Gastroesophageal sphincter (tissue), 4 donors: ENCODE data around the gene TP73. TPM values are rescaled to one million over a fixed set of nuclear protein-coding genes. Genes with fewer than 3 reads are reported as not detected.

Experiments
- ATAC-seq: fragments of 150-250 bp; one replicate; pipeline ENCODE4 v1.9.1; 2016; ENCODE audit warnings: mild to moderate bottlenecking, moderate library complexity
- H3K27ac ChIP-seq, 4 donors: fragments of 200-600 bp; sonication (generic) in 3 of 4; 1 replicate in 3 of 4; 2 replicates in 1 of 4; pipeline ENCODE4 v1.5.1; 2016 to 2019
- H3K27me3 ChIP-seq: fragments of 200-600 bp; sonication (generic); one replicate; pipeline ENCODE4 v1.5.1; 2019
- H3K36me3 ChIP-seq, 2 donors: fragments of 200-600 bp; sonication (generic); one replicate each; pipeline ENCODE4 v1.5.1; 2019; ENCODE audit warnings: control low read depth in 1 of 2
- H3K4me1 ChIP-seq, 3 donors: fragments of 200-600 bp; sonication (generic); 1 replicate in 2 of 3; 2 replicates in 1 of 3; pipeline ENCODE4 v1.5.1; 2016 to 2019; ENCODE audit warnings: control low read depth in 2 of 3
- H3K4me3 ChIP-seq, 2 donors: fragments of 200-600 bp; sonication (generic); one replicate each; pipeline ENCODE4 v1.5.1; 2019; ENCODE audit warnings: mild to moderate bottlenecking in 1 of 2, moderate library complexity in 1 of 2
- H3K9me3 ChIP-seq, 3 donors: fragments of 200-600 bp; sonication (generic); one replicate each; pipeline ENCODE4 v1.5.1; 2017 to 2019; ENCODE audit warnings: control low read depth in 2 of 3
- EP300 ChIP-seq: sonication (generic); formaldehyde crosslinking; IDR thresholded peaks from one replicate; pipeline ENCODE4 v1.6.1; 2017; ENCODE audit warnings: antibody characterized with exemption, mild to moderate bottlenecking
- POLR2A ChIP-seq, 2 donors: fragments of 450-650 bp; IDR thresholded peaks; one replicate each; pipeline ENCODE4 v1.6.1; 2017; ENCODE audit warnings: antibody characterized with exemption in 2 of 2, mild to moderate bottlenecking in 2 of 2, moderate library complexity in 1 of 2
- POLR2AphosphoS5 ChIP-seq: sonication (generic); formaldehyde crosslinking; IDR thresholded peaks from one replicate; pipeline ENCODE4 v1.6.1; 2017; ENCODE audit warnings: antibody characterized with exemption
- WGBS, 2 donors: methylation state at CpG; one replicate each; pipeline ENCODE4 v1.1.5; 2018; ENCODE audit warnings: low coverage in 1 of 2; 5-methylcytosine and 5-hydroxymethylcytosine counted together
- total RNA-seq, 4 donors: library from RNA; depleted of rRNA; stranded (reverse); fragments of >200 nt; gene quantifications; one replicate each; pipeline ENCODE4 v1.1.0, GENCODE V29; 2016
- TF ChIP-seq, protein P1 (sequence below), 4 experiments: fragments of 200-600 bp in 2 of 4; fragments of 450-650 bp in 2 of 4; sonication (generic) in 1 of 4; IDR thresholded peaks; one replicate each; pipeline ENCODE4 v1.5.1; 2017 to 2019; ENCODE audit warnings: antibody characterized with exemption in 4 of 4, mild to moderate bottlenecking in 2 of 4, moderate library complexity in 2 of 4

The TP73 gene
- total RNA-seq, 4 donors from 2014 or later = 0.19 to 0.22 TPM; not detected in 2

DNA sequence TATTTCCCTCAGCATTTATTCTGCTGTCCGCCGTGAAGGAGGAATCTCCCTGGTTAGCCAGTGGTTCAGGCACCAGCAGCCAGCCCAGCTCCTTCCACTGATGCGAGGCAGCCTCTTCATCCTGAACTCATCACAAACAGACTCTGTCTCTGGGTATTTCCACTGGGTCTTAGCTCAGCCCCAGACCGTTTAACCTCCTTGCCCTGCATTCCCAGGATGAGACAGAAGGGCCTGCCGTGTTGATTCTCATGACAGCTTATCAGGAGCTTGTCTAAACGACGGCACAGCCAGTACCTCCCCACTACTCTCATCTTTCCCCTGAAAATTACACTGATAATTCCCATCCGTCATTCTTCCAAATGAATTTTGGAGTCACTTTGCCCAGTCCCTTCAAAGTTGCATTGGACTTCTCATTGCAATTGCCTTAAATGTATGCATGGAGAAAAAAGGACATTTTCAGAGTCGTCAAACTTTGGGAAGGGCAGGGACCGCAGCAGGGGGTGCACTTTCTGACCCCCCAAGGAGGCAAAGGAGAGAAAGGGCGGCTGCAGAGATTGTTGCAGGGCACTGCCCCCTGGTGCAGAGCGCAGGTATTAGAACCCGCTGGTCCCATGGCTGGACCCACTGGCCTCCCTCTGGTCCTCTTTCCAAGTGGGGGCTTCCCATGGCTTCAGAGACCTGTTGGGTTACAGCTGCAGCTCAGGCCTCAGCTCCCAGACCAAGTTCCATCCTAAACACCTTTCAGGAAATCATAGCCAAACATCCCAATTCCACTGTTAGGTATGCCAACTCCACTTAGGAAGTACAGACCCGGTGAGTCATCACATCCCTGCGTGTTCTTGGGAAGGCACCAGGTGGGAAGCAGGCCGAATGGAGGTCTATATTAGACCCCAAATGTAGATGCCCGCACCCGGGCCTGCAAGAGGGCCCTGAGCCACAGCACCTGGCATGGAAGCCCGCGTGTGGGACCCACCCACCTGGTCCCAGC, 37.3 kb upstream of the TP73 start:
- peaks cover 59% of the 10 kb centered on the region for H3K27me3 ChIP-seq
- H3K4me1 ChIP-seq = peaks cover 0 to 32% (median 19%) of the 10 kb centered on the region in 3 donors
- no peak overlapping the region for H3K4me3 ChIP-seq
- TF ChIP-seq, protein P1, sequence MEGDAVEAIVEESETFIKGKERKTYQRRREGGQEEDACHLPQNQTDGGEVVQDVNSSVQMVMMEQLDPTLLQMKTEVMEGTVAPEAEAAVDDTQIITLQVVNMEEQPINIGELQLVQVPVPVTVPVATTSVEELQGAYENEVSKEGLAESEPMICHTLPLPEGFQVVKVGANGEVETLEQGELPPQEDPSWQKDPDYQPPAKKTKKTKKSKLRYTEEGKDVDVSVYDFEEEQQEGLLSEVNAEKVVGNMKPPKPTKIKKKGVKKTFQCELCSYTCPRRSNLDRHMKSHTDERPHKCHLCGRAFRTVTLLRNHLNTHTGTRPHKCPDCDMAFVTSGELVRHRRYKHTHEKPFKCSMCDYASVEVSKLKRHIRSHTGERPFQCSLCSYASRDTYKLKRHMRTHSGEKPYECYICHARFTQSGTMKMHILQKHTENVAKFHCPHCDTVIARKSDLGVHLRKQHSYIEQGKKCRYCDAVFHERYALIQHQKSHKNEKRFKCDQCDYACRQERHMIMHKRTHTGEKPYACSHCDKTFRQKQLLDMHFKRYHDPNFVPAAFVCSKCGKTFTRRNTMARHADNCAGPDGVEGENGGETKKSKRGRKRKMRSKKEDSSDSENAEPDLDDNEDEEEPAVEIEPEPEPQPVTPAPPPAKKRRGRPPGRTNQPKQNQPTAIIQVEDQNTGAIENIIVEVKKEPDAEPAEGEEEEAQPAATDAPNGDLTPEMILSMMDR (IDR thresholded peaks at IDR 0.05) = peak in 2 of 4 experiments; percentile 29 to 55
- TF ChIP-seq POLR2A (IDR thresholded peaks at IDR 0.05) = no peak
- ATAC-seq = no peak
- WGBS, 2 donors = 61 to 69% methylated on average over 3 to 8 of the region's 20 CpGs
- no peak overlapping the region for H3K27ac ChIP-seq
- H3K9me3 ChIP-seq = no peaks in the 10 kb centered on the region
- no peaks in the 10 kb centered on the region for H3K36me3 ChIP-seq

GRCh38 chr1:3616861-3617260, 35.5 kb upstream of the TP73 start:
- Histone ChIP-seq H3K4me1 (peaks cover 0 to 23% (median 1%) of the 10 kb centered on the region in 3 donors), H3K27ac (no peak overlapping the region), H3K27me3 (peaks cover 41% of the 10 kb centered on the region), H3K4me3 (no peak overlapping the region), H3K36me3 (no peaks in the 10 kb centered on the region), H3K9me3 (no peaks in the 10 kb centered on the region)
- TF ChIP-seq POLR2AphosphoS5 = no peak
- TF ChIP-seq, protein P1 (IDR thresholded peaks at IDR 0.05) = no peak
- no peak for TF ChIP-seq EP300
- TF ChIP-seq POLR2A (IDR thresholded peaks at IDR 0.05) = no peak
- no CpG with 5 or more reads among the region's 9 CpGs for WGBS, 2 donors
- ATAC-seq = no peak

DNA sequence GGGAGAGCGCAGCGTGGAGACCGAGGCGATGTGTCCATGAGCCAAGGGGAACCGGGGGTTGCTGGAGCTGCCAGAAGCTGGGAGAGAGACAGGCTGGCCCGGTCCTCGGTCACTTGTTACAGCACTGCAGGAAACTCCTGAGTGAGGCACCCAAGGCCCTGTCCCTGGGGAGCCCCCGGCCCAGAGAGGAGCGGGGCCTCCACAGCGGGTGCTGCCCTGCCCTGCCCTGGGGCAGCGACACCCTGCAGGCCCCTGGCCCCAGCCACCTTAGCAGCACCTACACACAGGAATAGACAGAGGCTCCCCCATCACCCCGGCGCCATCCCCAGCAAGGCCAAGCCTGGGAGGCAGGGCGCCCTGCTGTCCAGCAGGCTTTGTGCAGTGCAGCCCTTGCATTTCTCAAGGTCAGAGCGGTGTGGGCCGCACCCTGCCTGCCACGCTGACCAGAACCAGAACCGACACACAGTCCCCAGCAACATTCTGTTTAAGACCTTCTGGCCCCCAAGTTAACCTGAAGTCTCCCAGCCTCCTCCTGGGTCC, 34.4 kb upstream of the TP73 start:
- Histone ChIP-seq H3K27ac (no peak overlapping the region), H3K4me3 (no peak overlapping the region), H3K9me3 (no peaks in the 10 kb centered on the region), H3K4me1 (peaks cover 0 to 32% (median 4%) of the 10 kb centered on the region in 3 donors), H3K27me3 (peaks cover 30% of the 10 kb centered on the region), H3K36me3 (no peaks in the 10 kb centered on the region)
- WGBS, 2 donors = 87% methylated on average over 9 of the region's 18 CpGs; no CpG with 5 or more reads in 1 of the 2 donors
- no peak for ATAC-seq
- TF ChIP-seq, protein P1 (IDR thresholded peaks at IDR 0.05) = no peak
- TF ChIP-seq POLR2AphosphoS5 (no peak), EP300 (no peak), POLR2A (IDR thresholded peaks at IDR 0.05) (no peak)

DNA sequence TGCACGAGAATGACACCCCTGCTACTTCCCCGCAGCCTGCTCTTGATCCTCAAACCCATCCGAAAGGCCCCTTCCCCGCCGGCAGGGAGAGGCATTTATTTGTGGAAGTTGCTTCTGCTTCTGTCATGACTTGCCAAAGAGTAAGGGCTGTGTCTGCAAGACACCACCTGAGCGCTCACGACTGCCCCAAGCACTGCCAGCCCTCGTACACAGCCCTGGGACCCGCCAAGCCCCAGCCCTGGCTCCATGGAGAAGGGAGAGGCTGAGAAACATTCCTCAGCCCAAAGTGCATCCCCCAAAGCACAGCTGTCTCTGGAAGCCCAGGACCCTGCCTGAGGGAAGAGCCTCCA, 33.8 kb upstream of the TP73 start:
- TF ChIP-seq POLR2A (IDR thresholded peaks at IDR 0.05) = no peak
- TF ChIP-seq EP300 = no peak
- no peak for TF ChIP-seq POLR2AphosphoS5
- TF ChIP-seq, protein P1 (IDR thresholded peaks at IDR 0.05) = no peak
- H3K27ac ChIP-seq = no peak overlapping the region
- peaks cover 0 to 38% (median 10%) of the 10 kb centered on the region in 3 donors for H3K4me1 ChIP-seq
- H3K4me3 ChIP-seq = no peak overlapping the region
- 88 to 100% methylated on average over 2 to 3 of the region's 9 CpGs for WGBS, 2 donors
- H3K36me3 ChIP-seq = no peaks in the 10 kb centered on the region
- ATAC-seq = no peak
- H3K9me3 ChIP-seq = no peaks in the 10 kb centered on the region
- peaks cover 24% of the 10 kb centered on the region for H3K27me3 ChIP-seq
